Measurements from ENCODE around the gene SCN5A.

Gene SCN5A

DNA sequence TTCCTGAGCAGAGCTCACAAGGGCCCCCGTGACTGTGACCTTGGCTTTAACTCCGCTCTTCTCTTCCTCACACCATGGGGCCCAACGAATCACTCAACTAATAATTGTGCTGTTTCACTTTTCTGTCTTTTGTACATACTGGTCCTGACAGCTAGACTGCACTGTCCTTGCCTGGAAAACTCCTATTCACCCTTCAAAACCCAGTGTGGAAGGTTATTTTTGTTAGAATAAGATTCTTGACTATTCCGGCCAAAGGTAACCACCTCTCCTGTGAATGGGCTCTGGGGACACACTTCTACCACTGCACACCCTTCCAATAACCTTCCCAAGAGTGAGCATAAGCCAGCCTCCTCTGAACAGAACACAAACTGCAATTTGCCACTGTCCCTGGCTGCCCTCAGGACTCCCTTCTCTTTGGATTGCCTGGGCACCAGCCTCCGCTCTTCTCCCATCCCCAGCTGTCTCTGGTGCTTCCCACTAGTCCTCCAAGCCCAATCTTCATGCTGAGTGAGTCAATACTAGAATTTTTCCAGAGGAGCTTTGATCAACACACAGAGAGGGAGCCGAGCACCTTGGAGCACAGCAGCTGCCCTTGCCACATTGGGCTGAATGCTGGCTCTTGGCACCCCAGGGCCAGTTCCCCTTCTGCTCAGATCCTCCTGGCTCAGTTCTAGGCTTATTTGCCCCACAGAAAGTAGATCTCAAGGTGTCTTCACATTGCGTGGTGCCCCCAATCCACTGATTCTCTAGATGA lies 2.1 kb downstream of the SCN5A start:
- DNase-seq = no peak

GRCh38 chr3:38646630-38647029 lies 2.9 kb downstream of the SCN5A start:
- no peak for DNase-seq

GRCh38 chr3:38646062-38646461 lies 3.4 kb downstream of the SCN5A start:
- DNase-seq = no peak

- no peak for DNase-seq
These were observed 3.9 kb downstream of the SCN5A start for GRCh38 chr3:38645601-38646000.

DNA sequence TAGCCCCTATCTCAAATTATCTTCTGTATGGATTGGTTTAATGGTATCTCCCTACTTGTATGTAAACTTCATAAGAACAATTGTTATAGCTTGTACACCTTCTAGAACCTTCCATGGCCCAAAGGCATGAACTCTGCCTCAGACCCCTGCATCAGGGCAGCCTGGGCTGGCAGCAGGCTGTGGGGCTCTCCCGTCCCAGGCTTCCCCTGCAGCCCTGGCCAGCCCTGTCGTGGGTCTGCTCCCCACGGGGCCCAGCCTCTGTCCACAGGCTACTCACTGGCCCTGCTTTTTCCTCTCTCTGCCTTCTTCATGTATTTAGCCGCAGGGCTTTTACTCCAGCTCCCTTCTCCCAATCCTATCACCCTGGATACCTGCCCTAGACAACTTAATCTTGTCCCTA lies 4.4 kb downstream of the SCN5A start:
- DNase-seq = no peak

GRCh38 chr3:38644662-38645053 lies 4.8 kb downstream of the SCN5A start:
- no peak for DNase-seq

GRCh38 chr3:38644016-38644661 lies 5.3 kb downstream of the SCN5A start:
- DNase-seq = no peak

DNA sequence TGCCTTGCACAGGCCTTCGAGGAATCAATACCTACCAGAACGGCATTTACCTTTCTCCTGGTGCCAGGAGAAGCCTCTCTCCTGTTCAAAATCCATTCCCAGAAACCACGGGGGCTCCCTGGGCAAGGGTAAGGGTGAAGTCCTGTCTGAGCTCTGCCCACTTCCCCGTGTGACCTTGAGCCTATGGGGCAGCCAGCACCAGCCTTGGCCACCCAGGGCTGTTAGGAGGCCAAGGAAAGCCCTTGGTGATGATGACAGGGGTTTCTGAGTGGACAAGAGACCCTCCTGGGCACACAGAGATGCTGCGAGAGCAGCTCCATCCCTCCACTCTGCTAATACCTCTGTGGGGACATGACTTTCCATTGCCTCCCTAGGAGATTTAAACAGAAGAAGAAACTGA lies 5.9 kb downstream of the SCN5A start:
- no peak for DNase-seq

DNA sequence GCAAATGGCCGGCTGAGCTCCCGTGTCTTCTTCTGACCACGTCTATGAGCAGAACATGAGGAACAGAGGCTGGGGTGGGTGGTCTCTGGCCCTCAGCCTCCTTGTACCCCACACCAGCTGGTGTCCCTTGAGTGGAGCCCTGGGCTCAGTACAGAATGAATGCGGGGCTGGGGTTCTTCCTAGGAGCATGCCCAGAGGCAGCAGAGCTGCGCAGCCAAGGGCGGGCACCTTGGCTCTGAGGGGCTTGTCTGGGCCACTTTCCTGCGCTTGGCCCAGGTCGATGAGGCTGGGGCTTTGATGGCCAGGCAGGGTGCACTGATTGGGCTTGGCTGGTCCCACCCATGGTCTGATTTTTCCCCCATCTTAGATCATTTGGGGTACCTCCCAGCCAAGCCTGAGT lies 6.4 kb downstream of the SCN5A start:
- no peak for DNase-seq

- no peak for DNase-seq
These were observed 7.9 kb downstream of the SCN5A start for GRCh38 chr3:38641461-38642110.

- DNase-seq = no peak
These were observed 8.6 kb downstream of the SCN5A start for GRCh38 chr3:38640661-38641452.

DNA sequence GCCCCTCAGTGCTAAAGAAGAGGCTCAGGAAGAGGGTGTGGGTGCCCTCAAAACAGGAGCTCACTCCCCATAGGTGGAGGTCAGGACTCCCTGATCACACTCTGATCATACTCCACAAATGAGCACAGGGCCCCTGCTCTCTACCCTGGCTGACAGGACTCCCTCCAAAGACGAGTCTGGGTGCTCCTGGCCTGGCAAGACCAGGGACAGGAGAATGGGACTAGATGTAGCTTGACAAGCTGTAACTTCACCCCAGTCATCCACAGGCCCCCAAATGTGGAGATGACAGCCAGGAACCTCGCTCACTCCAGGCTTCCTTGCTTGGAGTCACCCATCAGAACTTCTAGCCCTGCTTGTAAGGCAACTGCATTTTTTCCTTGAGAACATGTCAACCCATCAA lies 11.1 kb downstream of the SCN5A start:
- no peak for DNase-seq

DNA sequence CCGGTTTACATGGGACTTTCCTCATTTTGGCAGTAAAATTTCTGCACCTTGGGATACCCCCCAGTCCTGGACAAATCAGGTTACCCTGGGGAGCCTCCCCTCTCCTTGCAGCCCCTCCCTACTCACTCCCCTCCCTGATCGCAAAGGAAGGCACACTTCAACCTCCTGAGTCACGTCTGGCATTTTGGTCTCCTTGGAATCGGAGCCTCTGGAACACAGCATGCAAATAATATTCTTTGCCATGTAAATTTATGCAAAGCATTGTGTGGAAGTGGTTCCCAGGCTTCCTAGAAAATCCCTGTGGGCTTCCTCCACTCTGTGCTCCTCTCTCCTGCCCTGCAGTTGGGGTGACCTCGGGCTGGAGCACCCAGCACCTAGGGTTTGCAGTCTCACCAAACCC lies 11.6 kb downstream of the SCN5A start:
- DNase-seq = no peak

GRCh38 chr3:38636881-38637280 lies 12.6 kb downstream of the SCN5A start:
- no peak for DNase-seq

GRCh38 chr3:38636464-38636863 lies 13.0 kb downstream of the SCN5A start:
- DNase-seq = no peak

GRCh38 chr3:38634111-38634510 lies 15.4 kb downstream of the SCN5A start:
- DNase-seq = no peak

- DNase-seq = no peak
These were observed 16.5 kb downstream of the SCN5A start for GRCh38 chr3:38632989-38633388.

GRCh38 chr3:38630606-38631005 lies 18.9 kb downstream of the SCN5A start:
- DNase-seq = no peak

- DNase-seq = no peak
These were observed 19.4 kb downstream of the SCN5A start for GRCh38 chr3:38630070-38630469.

DNA sequence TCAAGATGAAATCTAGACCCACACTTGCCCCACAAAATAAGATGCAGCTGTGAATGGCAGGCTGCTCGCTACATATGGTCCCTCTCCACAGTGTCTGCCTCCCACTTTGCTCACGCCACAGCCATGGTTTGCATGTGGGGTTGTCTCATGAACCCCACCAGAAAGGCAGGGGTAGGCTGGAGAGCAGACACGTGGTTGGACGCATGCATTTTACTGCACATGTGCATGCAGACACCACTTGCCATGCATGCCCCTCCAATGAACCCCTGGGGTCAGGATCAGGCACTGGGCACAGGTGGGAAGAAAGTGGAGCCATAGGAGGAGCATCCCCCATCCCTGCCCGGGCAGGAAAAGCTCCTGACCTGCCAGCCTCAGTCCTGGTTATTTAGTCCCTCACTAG lies 20.7 kb downstream of the SCN5A start:
- no peak for DNase-seq

DNA sequence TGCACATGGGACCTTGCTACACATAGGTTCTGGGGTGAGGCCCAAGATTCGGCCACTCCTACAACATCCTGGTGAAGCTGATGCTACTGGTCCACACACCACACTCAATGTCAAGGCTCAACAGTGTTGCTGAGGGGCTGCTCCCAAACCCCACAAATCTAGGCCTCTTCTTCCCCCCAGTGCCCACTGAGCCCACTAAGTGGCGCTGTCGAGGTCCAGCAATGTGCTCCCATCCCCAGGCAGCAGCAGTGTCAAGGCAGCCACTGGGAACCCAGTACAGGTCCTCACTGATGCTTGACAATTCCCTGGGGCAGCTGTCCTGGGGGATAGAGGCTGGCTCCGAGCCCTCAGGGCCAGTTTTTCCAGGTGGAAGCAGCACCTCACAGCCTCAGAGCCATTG lies 21.5 kb downstream of the SCN5A start:
- peak; percentile 14 for DNase-seq

DNA sequence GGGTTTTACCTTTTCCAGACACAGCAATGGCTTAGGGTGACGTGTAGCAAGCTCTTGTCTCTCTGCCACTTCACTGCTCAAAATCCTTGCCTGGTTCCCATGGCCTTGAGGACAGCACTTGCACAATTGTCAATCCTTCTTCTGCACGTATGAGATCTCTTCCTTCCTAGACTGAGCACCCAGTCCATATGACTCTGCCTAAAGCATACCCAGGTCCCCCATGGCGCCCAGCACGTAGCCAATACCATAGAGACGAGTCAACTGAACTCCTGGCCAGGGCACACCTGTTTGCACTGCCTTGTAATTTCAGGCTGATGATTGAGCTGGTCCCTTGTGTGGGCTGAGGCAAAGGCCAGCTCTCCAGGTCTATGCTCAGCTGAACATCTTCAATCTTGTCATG lies 23.3 kb downstream of the SCN5A start:
- no peak for DNase-seq

- DNase-seq = no peak
These were observed 25.9 kb downstream of the SCN5A start for GRCh38 chr3:38623539-38623938.

GRCh38 chr3:38622336-38622735 lies 27.2 kb downstream of the SCN5A start:
- no peak for DNase-seq
